ENCODE data around the gene S100G.

Gene S100G

DNA sequence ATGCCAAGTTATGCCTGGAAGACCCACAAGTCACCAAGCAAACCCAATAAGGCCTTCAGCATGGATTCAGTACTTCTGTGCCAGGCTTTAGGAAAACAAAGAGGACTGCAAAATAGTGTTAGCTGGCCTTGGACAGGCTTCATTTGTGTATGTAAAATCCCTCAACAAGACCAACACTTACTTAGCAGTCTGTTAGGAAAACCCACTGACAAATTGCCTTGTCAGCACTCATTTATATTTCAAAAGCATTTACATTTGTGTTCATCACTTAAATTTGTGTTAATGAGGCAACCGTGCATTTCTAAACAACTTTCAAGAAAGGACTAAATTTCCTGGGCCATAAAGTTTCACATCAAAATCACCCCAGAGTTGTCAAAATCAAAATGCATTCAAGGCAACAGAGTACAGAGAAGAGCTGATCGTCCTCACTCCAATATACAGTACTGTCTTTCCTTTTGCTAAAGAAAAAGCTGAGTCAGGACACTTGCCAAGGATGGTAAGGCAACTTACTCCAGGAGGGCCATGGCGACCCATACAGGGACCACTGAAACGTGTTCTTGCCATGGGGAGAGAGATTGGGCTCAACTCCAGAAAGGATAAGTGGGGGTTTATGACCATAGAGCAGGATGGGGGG is 1.6 kb downstream of the S100G start:
- DNase-seq: no peak

DNA sequence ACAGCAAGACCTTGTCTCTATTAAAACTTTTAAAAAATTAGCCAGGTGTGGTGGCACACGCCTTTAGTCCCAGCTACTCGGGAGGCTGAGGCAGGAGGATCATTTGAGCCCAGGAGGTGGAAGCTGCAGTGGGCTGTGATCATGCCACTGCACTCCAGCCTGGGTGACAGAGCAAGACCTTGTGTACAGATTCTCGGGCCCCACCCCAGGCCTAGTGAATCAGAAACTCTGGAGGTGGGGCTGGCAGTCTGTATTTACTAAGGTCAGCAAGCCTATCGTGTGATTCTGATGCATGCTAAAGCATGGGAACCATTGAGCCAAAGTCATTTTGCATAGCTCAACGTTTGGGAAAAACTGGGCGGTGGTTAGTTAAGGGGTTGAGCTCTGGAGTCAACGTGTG is 3.5 kb downstream of the S100G start:
- no peak for DNase-seq

DNA sequence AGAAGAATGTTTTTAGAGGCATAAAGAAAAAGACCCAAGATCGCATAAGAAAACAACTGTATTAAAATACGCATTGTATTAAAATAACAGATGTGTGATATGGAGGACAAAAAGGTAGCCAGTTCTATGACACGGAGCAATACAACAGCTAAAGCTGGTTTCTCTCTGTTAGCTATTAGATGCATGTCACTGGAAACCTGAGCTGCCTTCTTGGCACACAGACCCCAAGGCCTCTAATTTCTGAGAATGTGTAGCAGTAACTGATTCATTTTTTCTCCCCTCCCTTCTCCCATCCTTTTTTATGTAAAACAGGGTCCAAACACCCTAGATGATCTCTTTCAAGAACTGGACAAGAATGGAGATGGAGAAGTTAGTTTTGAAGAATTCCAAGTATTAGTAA is 4.1 kb downstream of the S100G start:
- no peak for DNase-seq

DNA sequence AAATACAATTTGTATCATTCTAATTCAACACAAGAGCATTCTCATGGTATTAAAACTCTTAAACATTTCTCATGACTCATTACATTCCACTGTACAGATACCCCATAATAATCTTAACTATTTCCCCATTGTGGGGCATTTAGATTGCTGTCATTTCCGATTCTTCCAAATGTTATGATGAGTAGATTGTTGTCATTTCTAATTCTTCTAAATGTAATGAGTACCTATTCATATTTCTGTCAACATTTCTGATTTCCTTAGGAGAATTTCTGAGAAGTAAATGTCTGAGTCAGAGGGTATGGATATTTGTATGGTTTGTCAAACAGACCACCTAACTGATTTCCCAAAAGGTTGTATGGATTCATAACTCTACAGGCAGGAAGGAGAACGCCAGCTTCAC is 8.3 kb downstream of the S100G start:
- DNase-seq: no peak

- no peak for DNase-seq
Measured at GRCh38 chrX:16659321-16659720, 9.4 kb downstream of the S100G start.

- no peak for DNase-seq
Measured at GRCh38 chrX:16661495-16661894, 11.5 kb downstream of the S100G start.

DNA sequence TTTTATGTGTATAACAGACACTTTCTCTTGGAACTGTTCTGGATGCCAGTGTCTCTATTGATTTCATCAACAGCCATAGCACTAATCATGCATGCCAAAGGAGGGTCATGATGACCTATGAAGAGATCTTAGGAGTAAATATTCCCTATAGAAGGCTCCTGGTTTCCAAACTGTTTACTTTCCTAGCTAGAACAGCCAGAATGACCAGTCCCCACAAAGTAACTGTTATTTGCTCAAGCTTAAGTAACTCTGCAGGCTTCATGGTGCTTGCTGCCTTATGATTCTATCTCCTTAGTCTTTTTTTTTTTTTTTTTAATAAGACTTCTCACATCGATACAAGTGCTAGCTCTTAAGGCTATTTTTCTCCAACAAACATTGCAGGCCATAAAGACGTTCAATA is 12.4 kb downstream of the S100G start:
- no peak for DNase-seq

DNA sequence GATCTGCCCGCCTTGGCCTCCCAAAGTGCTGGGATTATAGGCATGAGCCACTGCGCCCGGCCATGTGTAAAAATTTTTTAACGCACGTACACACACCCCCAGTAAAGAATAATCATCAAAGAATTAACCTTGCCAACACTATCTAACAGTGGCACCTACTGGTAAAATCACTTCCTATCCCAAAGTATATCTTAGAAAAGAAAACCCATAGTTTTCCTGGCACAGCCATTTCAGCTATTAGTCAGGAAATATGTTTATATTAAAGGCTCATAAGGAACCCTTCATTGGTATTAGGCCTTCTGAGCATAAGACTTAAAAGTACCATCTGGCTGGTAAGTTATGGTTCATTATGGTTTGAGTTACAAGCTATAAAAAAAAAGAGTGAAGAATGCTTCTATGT is 14.1 kb downstream of the S100G start:
- no peak for DNase-seq

GRCh38 chrX:16664626-16665025 is 14.7 kb downstream of the S100G start:
- no peak for DNase-seq

DNA sequence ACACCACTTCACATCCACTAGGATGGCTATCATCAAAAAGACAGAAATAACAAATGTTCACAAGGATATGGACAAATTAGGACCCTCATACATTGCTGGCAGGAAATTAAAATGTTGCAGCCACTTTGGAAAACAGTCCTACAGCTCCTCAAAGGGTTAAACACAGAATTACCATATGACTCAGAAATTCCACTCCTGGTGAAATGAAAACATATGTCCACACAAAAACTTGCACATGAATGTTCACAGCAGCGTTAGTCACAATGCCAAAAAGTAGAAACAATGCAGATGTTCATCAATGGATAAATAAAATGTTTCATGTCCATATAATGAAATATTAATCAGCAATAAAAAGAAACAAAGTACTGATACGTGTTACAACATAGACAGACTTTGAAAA is 15.1 kb downstream of the S100G start:
- DNase-seq: no peak

GRCh38 chrX:16666541-16666940 is 16.6 kb downstream of the S100G start:
- no peak for DNase-seq

DNA sequence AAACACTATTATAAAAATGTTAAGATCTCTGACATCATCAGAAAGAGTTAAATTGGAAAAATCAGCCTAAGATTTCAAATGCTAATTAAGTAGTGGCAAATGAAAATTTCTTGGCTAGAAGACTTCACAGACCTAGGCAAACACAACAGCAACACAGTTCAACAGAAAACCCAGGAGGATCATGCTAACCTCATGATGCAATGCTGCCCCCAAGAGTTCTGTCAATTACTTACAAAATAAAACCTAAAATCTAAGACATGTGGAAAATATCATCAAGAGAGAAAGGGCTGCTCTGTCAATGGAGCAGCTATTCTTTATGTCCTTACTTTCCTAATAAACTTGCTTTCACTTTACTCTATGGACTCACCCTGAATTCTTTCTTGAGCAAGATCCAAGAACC is 21.0 kb downstream of the S100G start:
- no peak for DNase-seq

DNA sequence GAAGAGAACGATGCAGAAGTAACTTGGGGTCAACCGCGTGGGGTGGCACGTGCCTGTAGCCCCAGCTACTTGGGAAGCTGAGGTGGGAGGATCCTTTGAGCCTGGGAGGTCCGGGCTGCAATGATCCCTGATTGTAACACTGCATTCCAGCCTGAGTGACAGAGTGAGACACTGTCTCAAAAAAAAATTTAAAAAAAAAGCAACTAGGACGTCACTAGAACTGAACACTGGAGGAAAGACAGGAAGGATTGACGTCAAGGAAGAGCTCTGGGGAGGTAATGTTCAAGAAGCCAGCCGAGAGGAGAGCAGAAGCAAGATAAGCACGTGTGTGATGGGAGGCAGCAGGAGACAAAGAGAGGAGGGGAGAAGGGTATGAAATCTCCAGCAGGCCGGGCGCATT is 28.7 kb downstream of the S100G start:
- DNase-seq: no peak

GRCh38 chrX:16683007-16683664 is 33.2 kb downstream of the S100G start:
- DNase-seq: no peak

- no peak for DNase-seq
Measured at GRCh38 chrX:16687514-16687913, 37.6 kb downstream of the S100G start.

DNA sequence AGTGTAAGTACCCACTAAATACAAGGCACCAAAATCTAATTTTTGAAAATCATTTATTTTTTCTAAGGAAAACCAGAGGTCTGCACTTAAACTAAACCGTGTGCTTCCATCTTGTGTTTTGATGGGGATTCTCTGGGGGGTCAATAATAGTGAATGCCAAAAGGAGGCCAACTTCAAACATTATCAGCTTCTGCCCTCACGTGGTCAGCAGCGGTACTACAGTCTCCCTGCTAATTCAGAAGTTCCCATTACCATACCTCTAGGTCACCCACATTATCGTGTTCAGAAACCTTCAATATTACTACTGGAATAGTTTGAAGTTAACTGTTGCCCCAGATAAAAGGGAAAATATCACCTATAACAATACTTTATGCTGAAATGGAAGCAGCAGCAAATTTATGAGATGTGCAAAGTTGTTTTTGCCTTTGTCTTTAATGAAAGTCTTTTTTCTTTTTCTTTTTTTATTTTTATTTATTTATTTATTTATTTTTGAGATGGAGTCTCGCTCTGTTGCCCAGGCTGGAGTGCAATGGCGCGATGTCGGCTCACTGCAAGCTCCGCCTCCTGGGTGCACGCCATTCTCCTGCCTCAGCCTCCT is 45.2 kb downstream of the S100G start:
- DNase-seq: peak; percentile 61

- DNase-seq: no peak
Measured at GRCh38 chrX:16696956-16697355, 47.0 kb downstream of the S100G start.

- no peak for DNase-seq
Measured at GRCh38 chrX:16699389-16699788, 49.4 kb downstream of the S100G start.

DNA sequence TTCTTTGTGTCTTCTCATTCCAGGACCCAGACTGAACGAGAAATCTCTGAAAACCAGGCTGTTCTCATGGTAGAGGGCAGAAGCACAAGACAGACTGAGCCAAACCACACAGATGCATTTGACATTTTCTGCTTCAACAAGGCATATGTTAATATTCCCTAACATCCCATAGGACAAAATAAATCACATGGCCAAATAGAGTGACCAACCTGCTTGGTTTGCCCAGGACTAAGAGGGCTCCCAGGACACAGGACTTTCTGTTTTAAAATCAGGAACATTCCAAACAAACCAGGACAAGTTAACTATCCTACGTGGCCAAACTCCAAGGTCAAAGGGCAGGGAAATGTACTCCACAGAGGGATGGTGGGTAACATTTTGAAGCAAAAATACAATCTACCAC is 50.8 kb downstream of the S100G start:
- DNase-seq: no peak

DNA sequence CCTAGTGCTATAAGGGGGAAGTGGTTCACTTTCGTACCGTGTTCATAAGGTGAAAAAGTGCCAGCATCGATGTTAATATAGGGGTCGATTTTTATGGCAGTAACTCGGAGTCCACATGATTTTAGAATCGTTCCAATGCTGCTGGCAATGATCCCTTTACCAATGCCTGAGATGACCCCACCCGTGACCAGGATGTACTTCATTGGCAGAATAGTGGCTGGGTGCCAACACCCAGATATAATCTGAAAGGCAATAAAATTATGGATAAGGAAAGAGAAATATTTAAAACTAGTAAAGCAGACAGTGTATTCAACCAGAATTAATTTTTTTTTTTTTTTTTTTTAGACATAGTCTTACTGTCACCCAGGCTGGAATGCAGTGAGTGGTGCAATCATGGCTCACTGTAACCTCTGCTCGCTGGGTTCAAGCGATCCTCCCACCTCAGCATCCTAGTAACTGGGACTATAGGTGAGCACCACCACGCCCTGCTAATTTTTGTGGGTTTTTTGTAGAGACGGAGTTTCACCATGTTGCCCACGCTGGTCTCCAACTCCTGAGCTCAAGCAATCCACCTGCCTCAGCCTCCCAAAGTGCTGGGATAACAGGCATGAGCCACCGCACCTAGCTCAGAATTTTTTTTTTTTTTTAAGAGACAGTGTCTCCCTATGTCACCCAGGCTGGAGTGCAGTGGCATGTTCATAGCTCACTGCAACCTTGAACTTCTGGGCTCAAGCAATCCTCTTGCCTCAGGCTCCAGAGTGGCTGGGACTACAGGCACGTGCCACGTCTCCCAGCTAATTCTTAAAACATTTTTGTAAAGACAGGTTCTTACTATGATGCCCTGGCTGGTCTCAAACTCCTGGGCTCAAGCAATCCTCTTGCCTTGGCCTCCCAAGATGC is 53.0 kb downstream of the S100G start:
- DNase-seq: no peak

Measured in effector CD4-positive, alpha-beta T cell (primary cell).